Pancreas (tissue), 10 donors: ENCODE data around the gene SPARCL1. TPM values are rescaled to one million over a fixed set of nuclear protein-coding genes. Genes with fewer than 3 reads are reported as not detected.

Experiments used
- ATAC-seq, 4 donors: fragments of 200-7000 bp; cut with Tn5 transposase; one replicate each; pipeline versions ENCODE4 v1.8.0 to v1.9.1; 2020; ENCODE audit warnings: mild to moderate bottlenecking in 4 of 4, moderate library complexity in 4 of 4
- DNase-seq, 6 donors: peaks; one replicate each; pipeline ENCODE4 v3.0.0-alpha.2; 2020
- FAIRE-seq: peaks from 2 replicates; lab custom pipeline; 2012; peaks lifted over from hg19 to GRCh38; lab: Jason Lieb, UNC
- H3K27ac ChIP-seq, 4 donors: fragments of 200-600 bp; sonication (generic); 1 replicate in 3 of 4; 2 replicates in 1 of 4; pipeline versions ENCODE4 v1.5.0 to v1.8.0; 2020
- H3K27me3 ChIP-seq, 4 donors: fragments of 200-600 bp; one replicate each; pipeline ENCODE4 v1.8.0; 2021
- H3K36me3 ChIP-seq, 3 donors: fragments of 200-600 bp; sonication (generic) in 1 of 3; one replicate each; pipeline versions ENCODE4 v1.5.0 to v1.8.0; 2020 to 2021
- H3K4me1 ChIP-seq, 3 donors: fragments of 200-600 bp; one replicate each; pipeline ENCODE4 v1.8.0; 2021
- H3K4me3 ChIP-seq, 4 donors: fragments of 200-600 bp; sonication (generic) in 2 of 4; one replicate each; pipeline versions ENCODE4 v1.5.0 to v1.8.0; 2020 to 2021
- H3K9me3 ChIP-seq, 4 donors: fragments of 200-600 bp; one replicate each; pipeline ENCODE4 v1.8.0; 2021
- CTCF ChIP-seq, 4 donors: fragments of 200-600 bp; sonication (generic) in 3 of 4; IDR thresholded peaks; one replicate each; pipeline versions ENCODE4 v1.5.0 to v1.8.0; 2021; ENCODE audit warnings: antibody characterized with exemption in 4 of 4
- WGBS, 2 donors: extraction: QIAGEN DNeasy Blood & Tissue Kit; methylation state at CpG; one replicate each; pipeline ENCODE4 v1.1.7; 2013; 5-methylcytosine and 5-hydroxymethylcytosine counted together
- intact Hi-C, 3 donors: fragments of 100-400 bp; cut with DNase I; formaldehyde crosslinking; loops; one replicate each; pipeline versions ENCODE4 v1.11.1 to v1.14.2; 2022
- polyA plus RNA-seq, 2 donors: library from polyadenylated mRNA; stranded (reverse); fragments of 200-250 nt; gene quantifications; one replicate each; pipeline ENCODE4 v1.2.3, GENCODE V29; 2013
- total RNA-seq, 6 donors: library from RNA; stranded (reverse); fragmentation: NEBNext Ultra II Directional in 4 of 6; extraction: Animal tissue kit (Norgen Biotek cat#: 25700) in 4 of 6; gene quantifications; one replicate each; pipeline versions ENCODE4 v1.2.1 to v1.2.4, GENCODE V29; 2021 to 2023
- donor health status: healthy with polysubstance abuse.
- donor health status: DM: no; HTN: no; CAD: no; lungs with moderate emphysema.
- donor health status: DM: no; HTN: no; CAD: no.
- donor health status: control.
- donor health status: control.
- donor health status: Bipolar disorder and iron deficiency.
- donor health status: DM: yes; HTN: yes; CAD: no.
- donor health status: DM: no; HTN: no; CAD: no.
- donor health status: DM: no; HTN: no; CAD: no.
- donor health status: DM: yes; HTN: yes; CAD: no.

Gene SPARCL1
- total and polyA plus RNA-seq, 8 donors, result 19.6 to 77.0 (median 34.6) TPM

- intact Hi-C loops, result no loop called here
- Histone ChIP-seq H3K27ac (no peak overlapping the region), H3K27me3 (no peaks in the 10 kb centered on the region), H3K4me3 (no peak overlapping the region), H3K36me3 (no peaks in the 10 kb centered on the region), H3K9me3 (no peaks in the 10 kb centered on the region), H3K4me1 (no peaks in the 10 kb centered on the region)
- FAIRE-seq (no peak), DNase-seq (no peak), ATAC-seq (peak in 1 of 4 donors; percentile 37)
- WGBS, 2 donors, result 45 to 56% methylated on average over 8 of the region's 8 CpGs
- TF ChIP-seq CTCF (IDR thresholded peaks at IDR 0.05), result no peak
Measured at GRCh38 chr4:87559090-87559837, 30.1 kb upstream of the SPARCL1 start.

- ATAC-seq (no peak), FAIRE-seq (no peak), DNase-seq (no peak)
- H3K27ac ChIP-seq, result no peak overlapping the region
- H3K36me3 ChIP-seq, result no peaks in the 10 kb centered on the region
- WGBS, 2 donors, result 36 to 47% methylated on average over 2 of the region's 2 CpGs
- no peaks in the 10 kb centered on the region for H3K4me1 ChIP-seq
- no peak overlapping the region for H3K4me3 ChIP-seq
- TF ChIP-seq CTCF (IDR thresholded peaks at IDR 0.05), result no peak
- intact Hi-C loops, result no loop called here
- no peaks in the 10 kb centered on the region for H3K9me3 ChIP-seq
- no peaks in the 10 kb centered on the region for H3K27me3 ChIP-seq
Measured at GRCh38 chr4:87557348-87557747, 28.2 kb upstream of the SPARCL1 start.

- peak in 1 of 4 donors; percentile 51 for ATAC-seq
- no peaks in the 10 kb centered on the region for H3K9me3 ChIP-seq
- H3K27me3 ChIP-seq, result no peaks in the 10 kb centered on the region
- TF ChIP-seq CTCF (IDR thresholded peaks at IDR 0.05), result no peak
- H3K4me3 ChIP-seq, result no peak overlapping the region
- no peaks in the 10 kb centered on the region for H3K36me3 ChIP-seq
- intact Hi-C loops, result no loop called here
- no peak overlapping the region for H3K27ac ChIP-seq
- DNase-seq, result no peak
- FAIRE-seq, result no peak
- H3K4me1 ChIP-seq, result no peaks in the 10 kb centered on the region
- 76 to 83% methylated on average over 5 of the region's 5 CpGs for WGBS, 2 donors
Measured at GRCh38 chr4:87555773-87556619, 26.8 kb upstream of the SPARCL1 start.

GRCh38 chr4:87553182-87553581 lies 24.0 kb upstream of the SPARCL1 start:
- no peak for FAIRE-seq
- Histone ChIP-seq H3K4me3 (no peak overlapping the region), H3K9me3 (no peaks in the 10 kb centered on the region), H3K36me3 (no peaks in the 10 kb centered on the region), H3K4me1 (no peaks in the 10 kb centered on the region), H3K27me3 (no peaks in the 10 kb centered on the region), H3K27ac (no peak overlapping the region)
- no peak for DNase-seq
- intact Hi-C loops, result no loop called here
- TF ChIP-seq CTCF (IDR thresholded peaks at IDR 0.05), result no peak
- 65 to 66% methylated on average over 4 of the region's 4 CpGs for WGBS, 2 donors
- no peak for ATAC-seq
